ENCODE measurements around the gene KMT5B. TPM values are rescaled to one million over a fixed set of nuclear protein-coding genes. Genes with fewer than 3 reads are reported as not detected.

Gene KMT5B
- total RNA-seq, 2 donors from 2014 or later: 20.2 to 20.5 TPM

- TF ChIP-seq CTCF (IDR thresholded peaks at IDR 0.05): no peak
- Histone ChIP-seq H3K36me3 (no peaks in the 10 kb centered on the region), H3K9me3 (no peaks in the 10 kb centered on the region), H3K27me3 (no peaks in the 10 kb centered on the region), H3K4me3 (no peak overlapping the region), H3K4me1 (peaks cover 0 to 55% of the 10 kb centered on the region in 2 donors), H3K27ac (peak overlapping the region; percentile 59 to 64)
- DNase-seq (ENCODE audit: low spot score): no peak
These were observed 94.2 kb downstream of the KMT5B start for GRCh38 chr11:68118706-68119448.

- H3K27me3 ChIP-seq: no peaks in the 10 kb centered on the region
- no peaks in the 10 kb centered on the region for H3K9me3 ChIP-seq
- peaks cover 0 to 52% of the 10 kb centered on the region in 2 donors for H3K4me1 ChIP-seq
- peak overlapping the region; percentile 59 to 64 for H3K27ac ChIP-seq
- no peak for DNase-seq (ENCODE audit: low spot score)
- no peaks in the 10 kb centered on the region for H3K36me3 ChIP-seq
- H3K4me3 ChIP-seq: no peak overlapping the region
- TF ChIP-seq CTCF (IDR thresholded peaks at IDR 0.05): no peak
These were observed 95.1 kb downstream of the KMT5B start for GRCh38 chr11:68117853-68118470.

GRCh38 chr11:68116974-68117373 lies 96.1 kb downstream of the KMT5B start:
- Histone ChIP-seq H3K27ac (peak overlapping the region in 1 of 2 donors; percentile 40), H3K4me1 (peaks cover 0 to 45% of the 10 kb centered on the region in 2 donors)

GRCh38 chr11:68116126-68116525 lies 97.0 kb downstream of the KMT5B start:
- Histone ChIP-seq H3K4me1 (peaks cover 0 to 41% of the 10 kb centered on the region in 2 donors), H3K4me3 (no peak overlapping the region), H3K27me3 (no peaks in the 10 kb centered on the region), H3K36me3 (no peaks in the 10 kb centered on the region), H3K9me3 (no peaks in the 10 kb centered on the region), H3K27ac (no peak overlapping the region)
- no peak for DNase-seq (ENCODE audit: low spot score)
- TF ChIP-seq CTCF (IDR thresholded peaks at IDR 0.05): no peak

More at GRCh38 chr11:68116974-68117373, 96.1 kb downstream of the KMT5B start:
- Histone ChIP-seq H3K4me3 (no peak overlapping the region), H3K9me3 (no peaks in the 10 kb centered on the region), H3K27me3 (no peaks in the 10 kb centered on the region), H3K36me3 (no peaks in the 10 kb centered on the region)
- no peak for DNase-seq (ENCODE audit: low spot score)
- TF ChIP-seq CTCF (IDR thresholded peaks at IDR 0.05): no peak

- Histone ChIP-seq H3K9me3 (no peaks in the 10 kb centered on the region), H3K27me3 (no peaks in the 10 kb centered on the region), H3K4me3 (no peak overlapping the region), H3K4me1 (peaks cover 0 to 40% of the 10 kb centered on the region in 2 donors), H3K27ac (no peak overlapping the region), H3K36me3 (no peaks in the 10 kb centered on the region)
- TF ChIP-seq CTCF (IDR thresholded peaks at IDR 0.05): no peak
- no peak for DNase-seq (ENCODE audit: low spot score)
These were observed 97.8 kb downstream of the KMT5B start for GRCh38 chr11:68115285-68115684.
